Measurements from ENCODE around the gene GRIN1.
A peak's percentile ranks its signal among the peaks of the same experiment; 100 is the strongest.

GRIN1 gene

DNA sequence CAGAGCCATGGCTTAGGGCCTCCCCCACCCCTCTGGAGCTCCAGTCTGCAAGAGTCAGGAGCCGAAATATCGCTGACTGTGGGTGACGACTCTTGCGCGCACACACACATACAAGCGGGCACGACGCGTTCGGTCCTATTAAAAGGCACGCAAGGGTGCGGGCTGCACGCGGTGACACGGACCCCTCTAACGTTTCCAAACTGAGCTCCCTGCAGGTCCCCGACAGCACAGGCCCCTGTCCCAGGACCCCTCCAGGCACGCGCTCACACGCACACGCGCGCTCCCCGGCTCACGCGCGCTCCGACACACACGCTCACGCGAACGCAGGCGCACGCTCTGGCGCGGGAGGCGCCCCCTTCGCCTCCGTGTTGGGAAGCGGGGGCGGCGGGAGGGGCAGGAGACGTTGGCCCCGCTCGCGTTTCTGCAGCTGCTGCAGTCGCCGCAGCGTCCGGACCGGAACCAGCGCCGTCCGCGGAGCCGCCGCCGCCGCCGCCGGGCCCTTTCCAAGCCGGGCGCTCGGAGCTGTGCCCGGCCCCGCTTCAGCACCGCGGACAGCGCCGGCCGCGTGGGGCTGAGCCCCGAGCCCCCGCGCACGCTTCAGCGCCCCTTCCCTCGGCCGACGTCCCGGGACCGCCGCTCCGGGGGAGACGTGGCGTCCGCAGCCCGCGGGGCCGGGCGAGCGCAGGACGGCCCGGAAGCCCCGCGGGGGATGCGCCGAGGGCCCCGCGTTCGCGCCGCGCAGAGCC lies at the start of gene GRIN1:
Gene GRIN1, plus strand, starts transcription at position 433 of the 746 bp plus-strand sequence. CDS start 333 bp downstream, outside the sequence.
- DNase-seq: no peak

DNA sequence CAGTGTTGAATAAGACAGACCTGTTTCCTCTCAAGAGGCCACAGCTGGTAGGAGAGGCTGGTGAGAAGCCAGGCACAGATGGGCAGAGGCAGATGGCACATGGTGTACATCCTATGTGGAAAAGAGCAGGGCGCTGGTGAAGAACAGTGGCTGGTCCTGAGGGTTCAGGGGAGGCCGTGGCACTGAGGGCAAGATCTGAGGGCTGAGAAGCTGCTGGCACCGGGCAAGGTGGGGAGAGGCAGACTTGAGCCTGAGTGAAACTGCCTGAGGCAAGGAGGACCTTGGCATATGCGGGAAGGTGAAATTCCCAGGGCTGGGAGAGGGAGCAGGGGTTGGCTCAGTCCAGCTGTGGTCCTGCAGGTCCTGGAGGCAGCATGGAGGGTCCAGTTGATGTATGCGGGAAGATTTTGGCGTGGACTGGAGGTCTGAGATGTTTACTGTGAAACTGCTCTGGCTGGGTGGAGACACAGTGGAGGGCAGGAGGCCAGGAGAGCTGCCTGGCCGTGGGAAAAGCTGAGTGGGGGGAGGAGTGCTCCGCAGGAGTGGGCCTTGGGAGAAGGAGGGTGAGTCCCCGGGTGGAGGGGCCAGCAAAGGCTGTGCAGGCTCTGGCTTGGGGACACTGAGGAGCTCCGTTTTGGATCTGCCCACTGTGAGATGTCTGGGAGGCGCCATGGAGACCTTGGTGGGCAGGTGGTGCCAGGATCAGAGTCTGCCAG lies 49.6 kb upstream of the GRIN1 start:
- DNase-seq: no peak

DNA sequence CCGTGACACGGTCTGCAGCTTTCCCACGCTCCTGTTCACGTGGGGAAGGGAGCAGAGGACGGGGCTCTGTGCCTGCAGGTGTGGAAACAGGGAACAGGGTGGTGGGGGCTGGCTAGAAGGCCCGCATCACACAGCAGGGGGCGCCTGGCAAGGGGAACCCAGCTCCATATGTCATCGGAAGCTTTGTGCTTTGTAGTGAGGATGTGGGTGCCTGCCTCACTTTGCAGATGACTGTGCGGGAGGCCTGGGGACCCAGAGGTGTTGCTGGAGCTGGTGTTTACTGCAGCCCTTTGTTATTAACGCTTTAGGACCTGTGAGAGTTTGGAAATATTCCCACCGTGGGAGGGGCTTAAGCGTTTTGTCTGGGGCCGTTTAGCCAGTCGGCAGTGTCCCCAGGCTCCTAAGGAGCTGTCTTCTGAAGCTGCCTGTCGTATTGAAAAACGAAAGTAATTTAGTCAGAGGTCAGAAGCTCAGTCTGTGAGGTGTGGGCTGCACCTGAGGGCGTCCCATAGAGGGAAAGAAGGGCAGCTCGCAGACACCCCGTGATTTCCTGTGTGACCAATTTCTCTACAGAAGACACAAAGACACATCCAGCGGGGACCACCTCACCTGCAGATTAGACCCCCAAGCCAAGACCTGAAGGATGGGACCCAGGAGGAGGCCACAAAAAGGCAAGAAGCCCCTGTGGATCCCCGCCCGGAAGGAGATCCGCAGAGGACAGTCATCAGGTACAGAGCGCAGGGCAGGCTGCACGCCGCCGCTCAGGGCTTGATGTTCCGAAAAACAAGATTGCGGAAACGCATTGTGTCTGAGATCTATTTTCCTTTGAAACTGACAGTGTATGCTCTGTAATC lies 43.1 kb upstream of the GRIN1 start:
- peak; percentile 79 for DNase-seq

DNA sequence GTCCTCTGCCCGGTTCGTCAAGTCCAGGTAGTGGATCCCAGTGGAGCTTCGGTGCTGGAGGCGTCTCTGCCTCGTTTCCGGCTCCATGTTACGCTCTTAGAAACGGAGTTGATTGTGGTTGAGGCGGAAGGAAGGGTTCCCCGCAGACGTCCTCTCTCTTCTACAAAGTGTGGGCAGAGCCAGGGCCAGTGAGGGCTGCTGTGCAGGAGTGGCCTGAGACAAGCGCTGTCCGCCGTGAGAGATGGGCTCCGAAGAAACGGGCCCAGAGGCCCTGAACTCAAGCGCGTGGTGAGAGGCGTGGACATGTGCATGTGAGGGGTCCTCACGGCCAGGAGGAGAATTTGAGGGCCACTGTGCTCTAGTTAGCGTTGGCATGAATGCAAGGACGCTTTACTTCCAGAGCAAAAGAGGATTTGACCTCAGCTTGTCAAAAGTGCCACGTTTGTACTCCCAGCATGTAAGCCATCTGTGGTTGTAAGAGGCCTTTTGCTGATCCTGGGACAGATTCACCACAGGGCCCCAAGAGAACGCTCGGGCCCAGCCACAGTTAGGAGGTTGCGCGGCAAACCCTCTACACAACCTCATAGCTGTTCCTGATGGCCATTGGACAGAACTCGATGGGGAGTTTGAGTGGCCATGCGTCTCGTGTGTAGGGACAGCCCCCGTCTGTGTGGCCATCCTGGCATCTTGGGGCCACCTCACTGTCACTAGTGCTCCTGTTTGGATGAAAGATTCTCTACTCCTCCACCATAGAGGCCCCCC lies 42.0 kb upstream of the GRIN1 start:
- no peak for DNase-seq

DNA sequence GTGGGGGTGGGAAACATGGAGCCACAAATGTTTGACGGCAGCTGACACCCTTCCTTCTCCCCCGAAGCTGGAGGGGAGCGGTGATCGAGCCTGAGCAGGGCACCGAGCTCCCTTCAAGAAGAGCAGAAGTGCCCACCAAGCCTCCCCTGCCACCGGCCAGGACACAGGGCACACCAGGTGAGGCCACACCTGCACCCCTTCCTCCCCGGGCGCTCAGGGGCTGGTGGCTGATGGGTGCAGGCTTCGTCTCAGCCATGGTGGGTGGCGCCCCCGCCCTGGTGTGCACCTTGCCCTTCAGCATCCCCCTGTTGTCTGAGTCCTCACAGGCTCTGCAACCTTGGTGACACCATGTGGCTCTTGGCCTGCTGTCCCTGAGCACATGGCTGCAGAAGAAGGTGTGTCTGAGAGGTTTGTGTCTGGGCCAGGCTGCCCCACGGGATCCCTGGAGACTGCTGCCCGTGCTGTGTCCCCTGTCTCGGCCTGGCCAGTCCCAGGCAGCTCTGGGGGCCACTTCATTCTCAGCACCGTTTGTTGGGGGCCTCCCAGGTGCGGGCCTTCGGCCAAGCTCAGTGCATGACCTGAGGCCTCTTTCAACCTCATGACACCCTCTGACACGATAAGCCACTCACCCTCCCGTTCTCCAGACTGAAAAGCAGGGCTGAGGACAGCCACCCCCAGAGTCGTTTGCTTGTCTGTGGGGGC lies 41.0 kb upstream of the GRIN1 start:
- DNase-seq: no peak

DNA sequence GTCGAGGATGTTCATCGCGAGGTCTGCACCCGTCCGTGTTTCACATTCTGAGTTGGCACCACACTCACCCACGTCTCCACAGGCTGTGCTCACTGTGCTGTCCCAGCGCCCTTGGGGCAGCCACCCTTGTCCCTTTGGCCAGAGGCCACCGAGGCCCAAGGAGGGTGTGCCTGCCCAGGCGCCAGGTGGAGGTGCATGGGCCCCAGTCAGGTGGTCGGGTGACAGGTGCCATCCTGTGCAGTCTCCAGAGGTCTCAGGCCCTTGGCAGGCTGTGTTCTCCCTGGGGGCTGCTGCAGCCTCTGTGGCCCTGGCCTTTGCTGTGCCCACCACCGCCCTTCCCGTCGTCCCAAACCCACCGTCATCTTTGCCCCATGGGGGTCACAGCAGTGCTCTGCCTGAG lies 39.7 kb upstream of the GRIN1 start:
- no peak for DNase-seq

DNA sequence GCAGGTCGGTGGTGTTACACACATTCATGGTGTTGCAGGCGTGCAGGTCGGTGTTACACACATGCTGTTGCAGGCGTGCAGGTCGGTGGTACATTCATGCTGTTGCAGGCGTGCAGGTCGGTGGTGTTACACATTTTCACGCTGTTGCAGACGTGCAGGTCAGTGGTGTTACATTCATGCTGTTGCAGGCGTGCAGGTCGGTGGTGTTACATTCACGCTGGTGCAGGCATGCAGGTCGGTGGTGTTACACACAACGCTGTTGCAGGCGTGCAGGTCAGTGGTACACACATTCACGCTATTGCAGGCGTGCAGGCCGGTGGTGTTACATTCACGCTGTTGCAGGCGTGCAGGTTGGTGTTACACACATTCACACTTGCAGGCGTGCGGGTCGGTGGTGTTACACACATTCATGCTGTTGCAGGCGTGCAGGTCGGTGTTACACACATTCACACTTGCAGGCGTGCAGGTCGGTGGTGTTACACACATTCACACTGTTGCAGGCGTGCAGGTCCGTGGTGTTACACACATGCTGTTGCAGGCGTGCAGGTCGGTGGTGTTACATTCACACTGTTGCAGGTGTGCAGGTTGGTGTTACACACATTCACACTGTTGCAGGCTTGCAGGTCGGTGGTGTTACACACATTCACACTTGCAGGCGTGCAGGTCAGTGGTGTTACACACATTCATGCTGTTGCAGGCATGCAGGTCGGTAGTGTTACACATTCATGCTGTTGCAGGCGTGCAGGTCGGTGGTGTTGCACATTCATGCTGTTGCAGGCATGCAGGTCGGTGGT lies 35.6 kb upstream of the GRIN1 start:
- no peak for DNase-seq

DNA sequence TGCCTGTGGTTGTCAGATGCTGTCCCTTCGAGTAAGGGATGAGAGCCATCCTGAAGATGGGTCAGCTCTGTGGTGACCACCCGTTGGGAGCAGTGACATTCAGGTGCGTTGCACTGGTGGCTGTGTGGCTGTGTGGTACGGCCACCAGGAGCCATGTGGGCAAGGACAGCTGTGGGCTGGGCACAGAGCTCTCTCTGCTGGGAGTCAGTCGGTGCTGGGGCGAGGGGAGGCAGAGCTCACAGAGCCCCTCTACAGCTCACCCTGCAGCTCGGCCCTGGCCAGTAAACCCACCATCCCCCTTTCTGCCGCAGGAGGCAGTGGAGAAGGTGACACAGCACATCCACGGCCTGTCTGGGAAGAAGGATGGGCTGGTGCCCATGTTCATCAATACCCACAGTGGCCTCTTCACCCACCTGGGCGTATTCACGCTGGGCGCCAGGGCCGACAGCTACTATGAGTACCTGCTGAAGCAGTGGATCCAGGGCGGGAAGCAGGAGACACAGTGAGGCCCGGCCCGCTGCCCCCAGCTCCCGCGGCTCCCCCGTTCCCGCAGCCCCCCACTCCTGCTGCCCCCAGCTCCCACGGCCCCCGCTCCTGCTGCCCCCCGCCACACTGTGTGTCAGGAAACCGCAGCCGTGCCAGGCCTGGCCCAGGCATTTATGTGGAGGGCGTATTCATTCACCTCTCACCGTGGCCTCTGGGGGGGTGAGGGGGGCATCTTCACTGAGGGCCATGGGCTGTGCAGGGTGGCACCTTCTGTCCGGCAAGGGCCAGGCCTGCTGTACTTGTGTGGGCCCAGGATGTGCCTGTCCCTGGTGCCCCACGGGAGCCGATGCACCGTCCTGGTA lies 32.9 kb upstream of the GRIN1 start:
- no peak for DNase-seq

DNA sequence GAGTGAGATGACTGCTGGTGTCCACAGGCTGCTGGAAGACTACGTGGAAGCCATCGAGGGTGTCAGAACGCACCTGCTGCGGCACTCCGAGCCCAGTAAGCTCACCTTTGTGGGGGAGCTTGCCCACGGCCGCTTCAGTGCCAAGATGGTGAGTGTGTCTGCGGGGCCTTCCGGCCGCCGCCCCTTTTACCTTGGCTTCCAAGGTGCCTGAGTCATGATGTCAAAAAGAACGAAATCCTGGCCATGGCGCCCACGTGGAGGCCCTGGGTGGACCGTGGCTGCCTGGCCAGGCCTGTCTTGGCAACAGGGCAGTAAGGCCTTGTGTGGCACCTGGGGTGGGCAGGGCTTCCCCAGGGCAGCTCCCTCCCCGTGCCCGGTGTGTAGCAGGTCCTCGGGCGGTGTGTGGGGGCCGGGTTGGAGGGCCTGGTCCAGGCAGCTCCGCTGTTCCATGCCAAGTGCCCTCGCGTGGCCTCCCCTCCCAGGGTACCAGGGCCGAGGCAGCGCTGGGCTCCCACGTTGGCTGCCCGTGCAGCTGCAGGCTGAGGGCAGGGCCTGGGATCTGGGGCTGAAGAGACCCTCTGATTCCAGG lies 32.2 kb upstream of the GRIN1 start:
- DNase-seq: no peak

DNA sequence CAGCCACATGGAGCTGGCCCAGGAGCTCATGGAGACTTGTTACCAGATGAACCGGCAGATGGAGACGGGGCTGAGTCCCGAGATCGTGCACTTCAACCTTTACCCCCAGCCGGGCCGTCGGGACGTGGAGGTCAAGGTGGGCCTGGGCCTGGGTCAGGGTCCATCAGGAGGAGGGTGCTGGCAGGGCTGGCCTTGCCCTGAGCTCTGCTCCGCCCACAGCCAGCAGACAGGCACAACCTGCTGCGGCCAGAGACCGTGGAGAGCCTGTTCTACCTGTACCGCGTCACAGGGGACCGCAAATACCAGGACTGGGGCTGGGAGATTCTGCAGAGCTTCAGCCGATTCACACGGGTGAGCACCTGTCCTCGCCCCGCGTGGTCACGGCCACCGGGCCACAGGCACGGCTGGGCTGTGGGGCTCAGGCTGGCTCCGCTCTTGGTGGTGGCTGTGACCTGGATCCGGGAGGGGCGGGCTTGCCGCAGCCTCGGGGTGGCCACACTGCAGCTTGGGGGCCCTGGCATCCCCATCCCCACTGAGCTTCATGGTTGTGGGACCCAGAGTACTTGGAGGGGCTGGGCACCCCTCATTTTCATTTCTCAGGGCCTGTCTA lies 31.5 kb upstream of the GRIN1 start:
- DNase-seq: no peak

DNA sequence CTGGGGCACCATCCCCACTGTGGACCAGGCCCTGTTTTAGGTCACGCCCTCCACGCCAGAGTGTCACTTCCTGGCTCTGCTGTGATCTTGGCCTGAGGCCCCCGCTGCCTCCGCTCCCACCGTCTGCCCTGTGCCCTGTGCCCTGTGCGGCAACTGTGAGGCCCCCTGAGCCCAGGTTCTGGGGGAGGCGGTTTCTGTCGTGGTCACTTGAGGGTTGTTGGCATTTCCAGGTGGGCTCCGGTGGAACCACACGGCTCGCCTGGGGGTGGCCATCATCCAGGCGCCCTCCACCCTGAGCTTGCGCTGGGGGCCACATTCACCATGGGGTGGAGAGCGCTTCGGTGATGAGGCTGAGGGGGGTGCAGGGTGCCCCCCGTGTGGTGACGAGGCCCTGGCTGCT lies 31.0 kb upstream of the GRIN1 start:
- no peak for DNase-seq

DNA sequence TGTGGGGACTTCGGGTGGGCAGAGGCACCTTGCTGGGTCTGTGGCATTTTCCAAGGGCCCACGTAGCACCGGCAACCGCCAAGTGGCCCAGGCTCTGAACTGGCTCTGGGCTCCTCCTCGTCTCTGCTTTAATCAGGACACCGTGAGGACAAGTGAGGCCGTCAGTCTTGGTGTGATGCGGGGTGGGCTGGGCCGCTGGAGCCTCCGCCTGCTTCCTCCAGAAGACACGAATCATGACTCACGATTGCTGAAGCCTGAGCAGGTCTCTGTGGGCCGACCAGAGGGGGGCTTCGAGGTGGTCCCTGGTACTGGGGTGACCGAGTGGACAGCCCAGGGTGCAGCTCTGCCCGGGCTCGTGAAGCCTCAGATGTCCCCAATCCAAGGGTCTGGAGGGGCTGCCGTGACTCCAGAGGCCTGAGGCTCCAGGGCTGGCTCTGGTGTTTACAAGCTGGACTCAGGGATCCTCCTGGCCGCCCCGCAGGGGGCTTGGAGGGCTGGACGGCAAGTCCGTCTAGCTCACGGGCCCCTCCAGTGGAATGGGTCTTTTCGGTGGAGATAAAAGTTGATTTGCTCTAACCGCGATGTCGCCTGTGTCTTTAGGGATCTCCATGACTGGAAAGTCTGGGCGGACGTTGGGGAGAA lies 30.2 kb upstream of the GRIN1 start:
- no peak for DNase-seq

DNA sequence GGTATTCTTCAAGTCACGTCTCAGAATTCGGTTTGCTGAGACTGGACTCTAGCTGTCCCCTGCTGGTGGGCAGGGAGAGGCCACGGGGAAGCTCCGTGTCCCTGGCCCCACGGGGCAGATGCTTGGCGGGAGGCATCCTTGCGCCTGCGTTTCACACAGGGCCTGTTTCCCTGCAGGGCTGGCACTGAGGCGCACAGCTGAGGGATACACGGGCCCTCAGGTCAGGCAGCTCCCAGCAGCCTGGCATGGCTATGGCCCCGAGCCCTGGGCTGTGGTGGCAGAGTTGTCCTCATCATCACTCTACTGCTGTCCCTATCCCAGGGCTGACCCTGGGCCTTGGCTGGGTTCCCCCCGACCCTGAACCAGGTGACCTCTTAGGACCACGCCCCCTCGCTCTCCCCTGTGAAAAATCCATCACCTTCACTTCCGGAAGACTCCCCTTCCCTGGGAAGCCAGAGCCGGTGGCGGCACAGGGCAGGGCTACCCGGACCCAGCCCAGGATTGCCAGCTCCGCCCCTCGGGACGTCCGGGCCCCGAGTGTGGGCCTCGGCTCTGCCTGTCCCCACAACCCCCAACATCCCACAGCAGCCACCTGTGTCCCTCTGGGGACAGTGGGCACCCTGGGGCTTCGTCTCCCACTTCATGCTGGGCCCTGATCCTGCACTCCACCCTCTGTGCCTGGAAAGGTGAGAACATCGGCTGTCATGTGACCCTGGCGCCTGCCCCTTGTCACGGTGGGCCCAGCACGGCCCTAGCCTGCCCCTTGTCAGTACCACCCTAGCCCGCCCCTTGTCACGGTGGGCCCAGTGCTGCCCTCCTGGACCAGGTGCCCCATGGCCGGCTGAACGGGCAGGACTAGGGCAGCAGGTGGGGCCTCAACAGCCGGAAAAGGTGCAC lies 29.5 kb upstream of the GRIN1 start:
- DNase-seq: no peak

DNA sequence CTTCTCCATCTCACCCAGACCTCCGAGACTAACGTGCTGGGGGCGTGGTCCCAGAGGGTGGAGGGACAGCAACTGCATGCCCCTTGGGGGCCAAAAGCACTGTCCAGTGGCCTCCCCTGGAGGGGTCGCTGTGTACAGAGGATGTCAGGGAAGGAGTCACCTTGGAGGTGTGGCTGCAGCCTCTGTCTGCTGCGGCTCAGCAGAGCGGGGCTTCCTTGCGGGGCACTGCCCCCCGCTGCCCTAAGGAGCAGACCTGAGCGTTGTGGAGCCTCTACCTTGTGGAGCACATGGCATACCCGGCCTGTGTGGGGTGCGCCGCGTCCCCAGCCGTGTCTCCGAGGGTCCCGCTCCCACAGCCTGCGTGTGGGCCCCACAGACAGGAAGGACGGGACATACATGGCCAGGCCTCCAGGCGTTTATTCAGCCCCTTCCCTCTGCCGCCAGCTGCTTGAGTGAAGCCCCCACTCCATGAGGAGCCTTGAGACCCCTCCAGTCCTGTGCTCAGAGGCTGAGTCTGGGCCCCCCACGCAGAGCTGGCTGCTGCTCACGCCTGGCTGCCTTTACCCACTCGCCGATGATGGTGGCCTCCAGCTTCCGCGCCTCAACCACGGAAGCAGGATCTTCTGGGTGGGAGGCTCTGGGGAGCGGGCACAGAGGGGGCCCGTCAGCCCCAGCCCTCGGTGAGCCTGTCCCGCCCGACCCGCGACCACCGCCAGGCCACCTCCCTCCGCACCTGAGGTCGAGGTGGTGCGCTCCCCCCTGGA lies 28.6 kb upstream of the GRIN1 start:
- DNase-seq: no peak

DNA sequence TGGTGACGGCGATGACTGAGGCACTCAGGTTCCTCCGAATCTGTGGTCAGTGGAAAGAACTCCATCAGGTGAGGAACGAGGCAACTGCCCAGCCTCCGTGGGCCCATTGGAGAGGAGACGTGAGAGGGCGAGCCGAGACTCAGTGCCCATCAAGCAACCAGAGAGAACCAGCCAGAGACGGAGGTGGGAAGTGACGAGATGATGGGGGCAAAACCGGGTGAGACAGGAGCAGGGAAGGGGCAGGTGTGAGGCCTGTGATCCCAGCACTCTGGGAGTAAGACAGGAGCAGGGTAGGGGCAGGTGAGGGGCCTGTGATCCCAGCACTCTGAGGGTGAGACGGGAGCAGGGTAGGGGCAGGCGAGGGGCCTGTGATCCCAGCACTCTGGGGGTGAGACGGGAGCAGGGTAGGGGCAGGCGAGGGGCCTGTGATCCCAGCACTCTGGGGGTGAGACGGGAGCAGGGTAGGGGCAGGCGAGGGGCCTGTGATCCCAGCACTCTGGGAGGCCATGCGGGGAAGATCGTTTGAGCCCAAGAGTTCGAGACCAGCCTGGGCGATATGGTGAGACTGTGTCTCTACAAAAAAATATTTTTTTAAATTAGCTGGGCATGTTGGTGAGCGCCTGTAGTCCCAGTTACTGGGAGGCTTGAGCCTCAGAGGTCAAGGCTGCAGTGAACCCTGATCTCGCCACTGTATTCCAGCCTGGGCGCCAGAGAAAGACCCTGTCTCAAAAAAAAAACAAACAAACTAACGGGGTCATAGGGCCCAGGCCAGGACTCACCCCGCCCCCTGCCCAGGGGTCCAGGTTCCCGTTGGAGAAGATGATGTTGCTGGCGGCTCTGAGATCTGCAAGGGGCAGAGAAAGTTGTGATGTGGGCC lies 27.8 kb upstream of the GRIN1 start:
- no peak for DNase-seq

Measured in activated CD4-positive, CD25-positive, alpha-beta regulatory T cell treated with anti-CD3 and anti-CD28 coated beads, Interleukin-2, amount 50 U/mL, for 72 hours (primary cell).